A549 (cell line): Measurements from ENCODE around the gene LAMA2. TPM values are rescaled to one million over a fixed set of nuclear protein-coding genes. Genes with fewer than 3 reads are reported as not detected.

Experiments
- ATAC-seq, 2 experiments: fragments of 200-7000 bp in 1 of 2; fragments of >200 bp in 1 of 2; cut with Nextera tagmentation in 1 of 2; cut with Tn5 transposase in 1 of 2; 3 replicates each; pipeline versions ENCODE4 v1.8.0 to v1.9.1; 2018 to 2020; ENCODE audit warnings: mild to moderate bottlenecking in 1 of 2, moderate library complexity in 1 of 2
- CTCF ChIA-PET: fragments of 300-600 bp; sonication (Branson Sonifier 250); formaldehyde crosslinking; extraction: SDS; loops from one replicate; lab custom pipeline; 2021; ENCODE audit warnings: antibody characterized with exemption, inconsistent platforms; lab: Yijun Ruan, JAX
- POLR2A ChIA-PET: fragments of 350-600 bp; formaldehyde crosslinking; extraction: SDS; loops from one replicate; lab custom pipeline; 2021; ENCODE audit warnings: antibody characterized with exemption, inconsistent platforms; lab: Yijun Ruan, JAX
- DNase-seq, 2 experiments: peaks; one replicate each; pipeline versions ENCODE4 v3.0.0 to v3.0.0-alpha.2; 2011 to 2016; ENCODE audit warnings: low read depth in 1 of 2, low spot score in 1 of 2
- FAIRE-seq: peaks from 2 replicates; lab custom pipeline; 2011; peaks lifted over from hg19 to GRCh38; lab: Jason Lieb, UNC
- H3K27ac ChIP-seq, 2 experiments: fragments of >200 bp; sonication (Bioruptor Twin); formaldehyde crosslinking; 3 replicates each; pipeline ENCODE4 v1.5.1; 2016 to 2017
- H3K4me1 ChIP-seq: fragments of >200 bp; sonication (Bioruptor Twin); formaldehyde crosslinking; 3 replicates; pipeline ENCODE4 v1.6.1; 2016
- H3K4me2 ChIP-seq: fragments of >200 bp; sonication (Bioruptor Twin); formaldehyde crosslinking; 3 replicates; pipeline ENCODE4 v1.6.1; 2016
- H3K4me3 ChIP-seq: fragments of >200 bp; sonication (Bioruptor Twin); formaldehyde crosslinking; 3 replicates; pipeline ENCODE4 v1.5.1; 2016
- H3K9me3 ChIP-seq: fragments of >200 bp; sonication (Bioruptor Twin); formaldehyde crosslinking; 3 replicates; pipeline ENCODE4 v1.6.1; 2016
- BCL3 ChIP-seq: fragments of >200 bp; sonication (Bioruptor Twin); formaldehyde crosslinking; IDR thresholded peaks from 3 replicates; pipeline ENCODE4 v1.6.1; 2016
- CBX2 ChIP-seq: fragments of 200-600 bp; sonication (generic); IDR thresholded peaks from 2 replicates; pipeline ENCODE4 v1.6.1; 2016; ENCODE audit warnings: low read depth, mild to moderate bottlenecking, borderline replicate concordance
- CHD2 ChIP-seq: fragments of 150-350 bp; IDR thresholded peaks from 2 replicates; pipeline ENCODE4 v1.6.1; 2014; ENCODE audit warnings: low read length; ENCODE audit not compliant: partially characterized antibody
- EHF ChIP-seq: fragments of 250-450 bp; sonication (Bioruptor Pico); IDR thresholded peaks from 2 replicates; pipeline ENCODE4 v1.5.0; 2020; ENCODE audit warnings: mild to moderate bottlenecking
- FOSB ChIP-seq: fragments of 250-450 bp; sonication (Bioruptor Pico); IDR thresholded peaks from 2 replicates; pipeline ENCODE4 v1.5.0; 2020; ENCODE audit warnings: mild to moderate bottlenecking, moderate library complexity
- FOSL2 ChIP-seq, 2 experiments: fragments of 450-650 bp in 1 of 2; fragments of >200 bp in 1 of 2; sonication (Bioruptor Twin) in 1 of 2; formaldehyde crosslinking; IDR thresholded peaks; 2 replicates each; pipeline versions ENCODE4 v1.5.0 to v1.6.1; 2016 to 2020; ENCODE audit warnings: mild to moderate bottlenecking in 1 of 2, moderate library complexity in 1 of 2
- HDAC2 ChIP-seq: fragments of 200-600 bp; sonication (generic); IDR thresholded peaks from 2 replicates; pipeline ENCODE4 v1.6.1; 2016
- HMGXB4 ChIP-seq: fragments of 250-450 bp; sonication (Bioruptor Pico); IDR thresholded peaks from 2 replicates; pipeline ENCODE4 v1.5.0; 2021; ENCODE audit warnings: mild to moderate bottlenecking, moderate library complexity, borderline replicate concordance
- HOXB13 ChIP-seq: fragments of 250-450 bp; sonication (Bioruptor Pico); IDR thresholded peaks from 2 replicates; pipeline ENCODE4 v1.5.0; 2020; ENCODE audit warnings: low read depth, mild to moderate bottlenecking, moderate library complexity
- HOXB5 ChIP-seq: fragments of 250-450 bp; sonication (Bioruptor Pico); IDR thresholded peaks from 2 replicates; pipeline ENCODE4 v1.5.0; 2020; ENCODE audit warnings: mild to moderate bottlenecking, moderate library complexity
- MAX ChIP-seq: IDR thresholded peaks from 2 replicates; pipeline ENCODE4 v1.6.1; 2012
- NPAS2 ChIP-seq: fragments of 250-450 bp; sonication (Bioruptor Pico); IDR thresholded peaks from 2 replicates; pipeline ENCODE4 v1.8.0; 2022; ENCODE audit warnings: mild to moderate bottlenecking, moderate library complexity, borderline replicate concordance
- NR3C1 ChIP-seq: fragments of >200 bp; sonication (Bioruptor Twin); formaldehyde crosslinking; IDR thresholded peaks from 3 replicates; pipeline ENCODE4 v1.6.1; 2017
- PHF8 ChIP-seq: fragments of 200-600 bp; sonication (generic); IDR thresholded peaks from 2 replicates; pipeline ENCODE4 v1.6.1; 2016; ENCODE audit warnings: low read depth, mild to moderate bottlenecking, antibody characterized with exemption, moderate library complexity, borderline replicate concordance
- POLR2AphosphoS2 ChIP-seq: conservative IDR thresholded peaks from 2 replicates; pipeline ENCODE4 v1.6.1; 2012; ENCODE audit warnings: low read length, improper control_type of control experiment, inconsistent platforms
- RCOR1 ChIP-seq: fragments of 150-350 bp; IDR thresholded peaks from 2 replicates; pipeline ENCODE4 v1.6.1; 2014; ENCODE audit warnings: antibody characterized with exemption, low read length, low read depth
- REST ChIP-seq: fragments of 200-600 bp; sonication (generic); IDR thresholded peaks from 2 replicates; pipeline ENCODE4 v1.6.1; 2016; ENCODE audit warnings: antibody characterized with exemption, mild to moderate bottlenecking, moderate library complexity
- TFCP2L1 ChIP-seq: fragments of 250-450 bp; sonication (Bioruptor Pico); IDR thresholded peaks from 2 replicates; pipeline ENCODE4 v1.5.0; 2021; ENCODE audit warnings: mild to moderate bottlenecking
- ZSCAN20 ChIP-seq: fragments of 250-450 bp; sonication (Bioruptor Pico); IDR thresholded peaks from 2 replicates; pipeline ENCODE4 v1.8.0; 2022; ENCODE audit warnings: mild to moderate bottlenecking, moderate library complexity
- polyA plus RNA-seq, 4 experiments: library from polyadenylated mRNA; depleted of rRNA in 3 of 4; stranded (reverse); fragments of >200 nt; fragmentation: RNase III in 1 of 4; extraction: RNeasy Plus Mini Kit Qiagen cat#74134 plus additional on column Dnase treatment in 1 of 4; gene quantifications; 2 replicates in 3 of 4; 3 replicates in 1 of 4; pipeline ENCODE4 v1.2.3, GENCODE V29; 2011 to 2017
- TF ChIP-seq, protein P1 (sequence below): IDR thresholded peaks from 2 replicates; pipeline ENCODE4 v1.6.1; 2012; ENCODE audit warnings: low read depth, borderline replicate concordance

LAMA2 gene
- polyA plus RNA-seq, 2 of the 4 experiments (the other 2 are of a cell fraction), result 0.21 to 1.3 TPM

DNA sequence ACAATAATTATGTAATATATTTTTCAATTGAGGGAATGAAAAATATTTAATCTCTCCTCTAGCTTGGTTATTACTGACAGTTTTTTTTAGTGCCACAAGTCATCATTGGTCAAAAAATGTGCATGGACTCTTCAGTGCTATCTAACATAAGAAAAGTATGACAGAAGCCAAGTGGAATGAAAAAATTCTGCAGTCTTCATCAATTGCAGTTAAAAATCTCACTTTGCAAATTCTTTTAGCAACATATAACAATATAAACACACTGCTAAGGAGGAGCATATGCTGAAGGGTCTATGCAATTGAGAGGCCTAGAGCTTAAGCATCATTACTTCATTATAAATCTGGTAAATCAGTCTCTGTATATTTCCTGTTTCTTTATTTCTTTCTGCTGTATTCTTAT is 652.0 kb downstream of the LAMA2 start:
- ChIA-PET POLR2A (no interaction called here), CTCF (no interaction called here)
- Histone ChIP-seq H3K4me1 (no peaks in the 10 kb centered on the region), H3K9me3 (no peaks in the 10 kb centered on the region), H3K27ac (no peak overlapping the region), H3K4me2 (no peak overlapping the region), H3K4me3 (no peak overlapping the region)
- ATAC-seq, result no peak
- no peak for FAIRE-seq
- TF ChIP-seq HDAC2 (no peak), FOSL2 (IDR thresholded peaks at IDR 0.05) (no peak), FOSL2 (CRISPR knock-in tag; IDR thresholded peaks at IDR 0.05) (no peak), HMGXB4 (no peak), TFCP2L1 (CRISPR knock-in tag) (no peak), CHD2 (no peak), MAX (no peak), HOXB13 (CRISPR knock-in tag) (no peak), REST (no peak), ZSCAN20 (CRISPR knock-in tag) (no peak), FOSB (CRISPR knock-in tag) (no peak), HOXB5 (CRISPR knock-in tag) (no peak)
- no peak for DNase-seq

- Histone ChIP-seq H3K27ac (no peak overlapping the region), H3K4me1 (no peaks in the 10 kb centered on the region), H3K4me3 (no peak overlapping the region), H3K9me3 (no peaks in the 10 kb centered on the region), H3K4me2 (no peak overlapping the region)
- DNase-seq, result no peak
- FAIRE-seq, result no peak
- no peak for ATAC-seq
- TF ChIP-seq RCOR1 (no peak), EHF (CRISPR knock-in tag) (no peak), CBX2 (no peak), NR3C1 (no peak), FOSB (CRISPR knock-in tag) (no peak), BCL3 (no peak), PHF8 (no peak), NPAS2 (no peak), HDAC2 (no peak), POLR2AphosphoS2 (no peak)
- TF ChIP-seq, protein P1, sequence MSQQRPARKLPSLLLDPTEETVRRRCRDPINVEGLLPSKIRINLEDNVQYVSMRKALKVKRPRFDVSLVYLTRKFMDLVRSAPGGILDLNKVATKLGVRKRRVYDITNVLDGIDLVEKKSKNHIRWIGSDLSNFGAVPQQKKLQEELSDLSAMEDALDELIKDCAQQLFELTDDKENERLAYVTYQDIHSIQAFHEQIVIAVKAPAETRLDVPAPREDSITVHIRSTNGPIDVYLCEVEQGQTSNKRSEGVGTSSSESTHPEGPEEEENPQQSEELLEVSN, result no peak
- ChIA-PET POLR2A (no interaction called here), CTCF (no interaction called here)
Measured at GRCh38 chr6:129536271-129536670, 653.3 kb downstream of the LAMA2 start.
